Panc1 (cell line): ENCODE data around the gene GMPPB.

Experiments used
- CTCF ChIP-seq: fragments of 450-650 bp; IDR thresholded peaks from 2 replicates; pipeline ENCODE4 v1.5.1; 2017; ENCODE audit warnings: mild to moderate bottlenecking
- POLR2AphosphoS5 ChIP-seq: IDR thresholded peaks from 2 replicates; pipeline ENCODE4 v1.6.1; 2012; ENCODE audit warnings: mild to moderate bottlenecking, low read depth, low read length, moderate library complexity
- SIN3A ChIP-seq: IDR thresholded peaks from 2 replicates; pipeline ENCODE4 v1.6.1; 2012; ENCODE audit warnings: low read depth, mild to moderate bottlenecking, low read length, moderate library complexity, borderline replicate concordance; ENCODE audit not compliant: insufficient read depth
- TCF7L2 ChIP-seq: IDR thresholded peaks from 2 replicates; pipeline ENCODE4 v1.6.1; 2011; ENCODE audit warnings: mild to moderate bottlenecking, low read depth, low read length, inconsistent platforms
- TF ChIP-seq, protein P1 (sequence below), 2 experiments: IDR thresholded peaks; 2 replicates each; pipeline ENCODE4 v1.6.1; 2011 to 2012; ENCODE audit warnings: low read depth in 2 of 2, control low read depth in 1 of 2, low read length in 1 of 2, mild to moderate bottlenecking in 1 of 2, moderate library complexity in 1 of 2; ENCODE audit not compliant: insufficient read depth in 1 of 2

GRCh38 chr3:49733551-49733950 is 9.8 kb upstream of the GMPPB start:
- TF ChIP-seq, protein P1, sequence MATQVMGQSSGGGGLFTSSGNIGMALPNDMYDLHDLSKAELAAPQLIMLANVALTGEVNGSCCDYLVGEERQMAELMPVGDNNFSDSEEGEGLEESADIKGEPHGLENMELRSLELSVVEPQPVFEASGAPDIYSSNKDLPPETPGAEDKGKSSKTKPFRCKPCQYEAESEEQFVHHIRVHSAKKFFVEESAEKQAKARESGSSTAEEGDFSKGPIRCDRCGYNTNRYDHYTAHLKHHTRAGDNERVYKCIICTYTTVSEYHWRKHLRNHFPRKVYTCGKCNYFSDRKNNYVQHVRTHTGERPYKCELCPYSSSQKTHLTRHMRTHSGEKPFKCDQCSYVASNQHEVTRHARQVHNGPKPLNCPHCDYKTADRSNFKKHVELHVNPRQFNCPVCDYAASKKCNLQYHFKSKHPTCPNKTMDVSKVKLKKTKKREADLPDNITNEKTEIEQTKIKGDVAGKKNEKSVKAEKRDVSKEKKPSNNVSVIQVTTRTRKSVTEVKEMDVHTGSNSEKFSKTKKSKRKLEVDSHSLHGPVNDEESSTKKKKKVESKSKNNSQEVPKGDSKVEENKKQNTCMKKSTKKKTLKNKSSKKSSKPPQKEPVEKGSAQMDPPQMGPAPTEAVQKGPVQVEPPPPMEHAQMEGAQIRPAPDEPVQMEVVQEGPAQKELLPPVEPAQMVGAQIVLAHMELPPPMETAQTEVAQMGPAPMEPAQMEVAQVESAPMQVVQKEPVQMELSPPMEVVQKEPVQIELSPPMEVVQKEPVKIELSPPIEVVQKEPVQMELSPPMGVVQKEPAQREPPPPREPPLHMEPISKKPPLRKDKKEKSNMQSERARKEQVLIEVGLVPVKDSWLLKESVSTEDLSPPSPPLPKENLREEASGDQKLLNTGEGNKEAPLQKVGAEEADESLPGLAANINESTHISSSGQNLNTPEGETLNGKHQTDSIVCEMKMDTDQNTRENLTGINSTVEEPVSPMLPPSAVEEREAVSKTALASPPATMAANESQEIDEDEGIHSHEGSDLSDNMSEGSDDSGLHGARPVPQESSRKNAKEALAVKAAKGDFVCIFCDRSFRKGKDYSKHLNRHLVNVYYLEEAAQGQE (IDR thresholded peaks at IDR 0.05; ENCODE audit: insufficient read depth in 1 of 2, low read depth in 2 of 2, low read length in 1 of 2) = no peak
- no peak for TF ChIP-seq POLR2AphosphoS5
- no peak for TF ChIP-seq CTCF
- no peak for TF ChIP-seq TCF7L2
- TF ChIP-seq SIN3A = no peak
